Astrocyte (in vitro differentiated cells and primary cell): Measurements from ENCODE around the gene PALLD. TPM values are rescaled to one million over a fixed set of nuclear protein-coding genes. Genes with fewer than 3 reads are reported as not detected.
"Not testable (repeated sequence)": the region's sequence is repeated elsewhere in the genome, so short reads cannot be mapped to it uniquely, and the experiment has no call there.

Source experiments
- DNase-seq: peaks from one replicate; pipeline ENCODE4 v3.0.0-alpha.2; 2010; ENCODE audit warnings: low read depth
- FAIRE-seq: peaks from 2 replicates; lab custom pipeline; 2011; peaks lifted over from hg19 to GRCh38; lab: Jason Lieb, UNC
- H2AFZ ChIP-seq: 2 replicates; pipeline ENCODE4 v1.6.0; 2012; ENCODE audit warnings: low read depth, low read length, inconsistent platforms
- H3K27ac ChIP-seq: 2 replicates; pipeline ENCODE4 v1.5.1; 2011; ENCODE audit warnings: low read depth, low read length, inconsistent platforms
- H3K27me3 ChIP-seq: 2 replicates; pipeline ENCODE4 v1.6.0; 2011; ENCODE audit warnings: low read length, inconsistent platforms; ENCODE audit not compliant: insufficient read depth
- H3K36me3 ChIP-seq: 2 replicates; pipeline ENCODE4 v1.5.1; 2011; ENCODE audit warnings: low read length, inconsistent platforms; ENCODE audit not compliant: insufficient read depth
- H3K4me1 ChIP-seq: 2 replicates; pipeline ENCODE4 v1.5.1; 2011; ENCODE audit warnings: low read length, inconsistent platforms; ENCODE audit not compliant: insufficient read depth
- H3K4me2 ChIP-seq: 2 replicates; pipeline ENCODE4 v1.6.0; 2012; ENCODE audit warnings: low read length, inconsistent platforms
- H3K4me3 ChIP-seq: 2 replicates; pipeline ENCODE4 v1.5.1; 2011; ENCODE audit warnings: low read depth, mild to moderate bottlenecking, low read length, inconsistent platforms; ENCODE audit not compliant: insufficient read depth
- H3K79me2 ChIP-seq: 2 replicates; pipeline ENCODE4 v1.6.0; 2012; ENCODE audit warnings: mild to moderate bottlenecking, low read length, inconsistent platforms; ENCODE audit not compliant: insufficient read depth
- H3K9ac ChIP-seq: 2 replicates; pipeline ENCODE4 v1.6.0; 2012; ENCODE audit warnings: mild to moderate bottlenecking, low read length, inconsistent platforms
- H3K9me3 ChIP-seq: 2 replicates; pipeline ENCODE4 v1.5.1; 2012; ENCODE audit warnings: low read depth, mild to moderate bottlenecking, low read length, inconsistent platforms; ENCODE audit not compliant: insufficient read depth
- H4K20me1 ChIP-seq: 2 replicates; pipeline ENCODE4 v1.6.0; 2012; ENCODE audit warnings: low read length, inconsistent platforms; ENCODE audit not compliant: insufficient read depth
- H3K27ac Mint-ChIP-seq: one replicate; pipeline ENCODE4 v1.8.0; 2021; ENCODE audit warnings: mild to moderate bottlenecking, mixed read lengths; ENCODE audit not compliant: unreplicated experiment
- H3K27me3 Mint-ChIP-seq: one replicate; pipeline ENCODE4 v1.8.0; 2021; ENCODE audit warnings: low read depth, mixed read lengths; ENCODE audit not compliant: unreplicated experiment
- H3K36me3 Mint-ChIP-seq: one replicate; pipeline ENCODE4 v1.8.0; 2021; ENCODE audit warnings: low read depth, mixed read lengths; ENCODE audit not compliant: unreplicated experiment
- H3K4me1 Mint-ChIP-seq: one replicate; pipeline ENCODE4 v1.8.0; 2021; ENCODE audit warnings: low read depth, mixed read lengths; ENCODE audit not compliant: unreplicated experiment
- H3K4me3 Mint-ChIP-seq: one replicate; pipeline ENCODE4 v1.8.0; 2021; ENCODE audit warnings: mild to moderate bottlenecking, moderate library complexity, mixed read lengths; ENCODE audit not compliant: unreplicated experiment
- H3K9me3 Mint-ChIP-seq: one replicate; pipeline ENCODE4 v1.8.0; 2021; ENCODE audit warnings: mild to moderate bottlenecking, mixed read lengths; ENCODE audit not compliant: unreplicated experiment
- CTCF ChIP-seq: IDR thresholded peaks from 2 replicates; pipeline ENCODE4 v1.5.1; 2011; ENCODE audit warnings: low read depth, mild to moderate bottlenecking, inconsistent platforms, low read length, moderate library complexity; ENCODE audit not compliant: insufficient read depth
- EZH2 ChIP-seq: IDR thresholded peaks from 2 replicates; pipeline ENCODE4 v1.6.1; 2012; ENCODE audit warnings: mild to moderate bottlenecking, low read length, inconsistent platforms; ENCODE audit not compliant: insufficient read depth
- total RNA-seq: library from RNA; stranded (reverse); gene quantifications from 2 replicates; pipeline ENCODE4 v1.2.1, GENCODE V29; 2021

Gene PALLD
- total RNA-seq, 1 donor from 2014 or later = 498 TPM

DNA sequence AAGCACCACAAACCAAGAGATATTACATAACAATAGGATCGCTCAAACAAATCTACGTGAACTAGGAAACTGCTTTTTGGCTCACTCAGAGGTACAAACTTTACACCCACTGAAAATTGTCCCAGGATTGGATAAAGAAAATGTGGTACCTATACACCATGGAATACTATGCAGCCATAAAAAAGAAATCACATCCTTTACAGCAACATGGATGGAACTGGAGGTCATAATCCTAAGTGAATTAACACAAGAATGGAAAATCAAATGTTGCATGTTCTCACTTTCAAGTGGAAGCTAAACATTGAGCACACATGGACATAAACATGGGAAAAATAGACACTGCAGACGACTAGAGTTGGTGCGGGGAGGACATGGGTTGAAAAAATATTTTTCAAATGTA lies 305.4 kb downstream of the PALLD start:
- Histone ChIP-seq H3K27ac (no peak overlapping the region), H3K4me2 (no peak overlapping the region), H3K4me3 (no peak overlapping the region), H2AFZ (no peak overlapping the region), H3K27me3 (no peaks in the 10 kb centered on the region), H3K9me3 (no peaks in the 10 kb centered on the region), H3K9ac (no peak overlapping the region), H3K4me1 (peaks cover 28% of the 10 kb centered on the region), H4K20me1 (no peaks in the 10 kb centered on the region), H3K79me2 (peaks cover 32% of the 10 kb centered on the region), H3K36me3 (no peaks in the 10 kb centered on the region)
- no peak overlapping the region for H3K4me3 Mint-ChIP-seq
- H3K27me3 Mint-ChIP-seq = no peaks in the 10 kb centered on the region
- H3K36me3 Mint-ChIP-seq = peaks cover 22% of the 10 kb centered on the region
- H3K27ac Mint-ChIP-seq = no peak overlapping the region
- FAIRE-seq (no peak), DNase-seq (no peak)
- H3K4me1 Mint-ChIP-seq = peaks cover 66% of the 10 kb centered on the region
- TF ChIP-seq CTCF (no peak), EZH2 (no peak)
- H3K9me3 Mint-ChIP-seq = peaks cover 4% of the 10 kb centered on the region

- not testable (repeated sequence) for DNase-seq, H3K27me3 ChIP-seq, H3K36me3 ChIP-seq, H3K27me3 Mint-ChIP-seq, H3K4me3 ChIP-seq, FAIRE-seq, H3K4me2 ChIP-seq, H2AFZ ChIP-seq, H3K4me3 Mint-ChIP-seq, H3K9me3 ChIP-seq, H4K20me1 ChIP-seq, H3K9me3 Mint-ChIP-seq
- H3K27ac ChIP-seq = peak overlapping the region; percentile 90
- peaks cover 32% of the 10 kb centered on the region for H3K79me2 ChIP-seq
- Mint-ChIP-seq H3K27ac (peak overlapping the region; percentile 89), H3K4me1 (peaks cover 59% of the 10 kb centered on the region), H3K36me3 (peaks cover 23% of the 10 kb centered on the region)
- H3K4me1 ChIP-seq = peaks cover 20% of the 10 kb centered on the region
- H3K9ac ChIP-seq = peak overlapping the region; percentile 70
Observed at GRCh38 chr4:168803052-168803451, 306.2 kb downstream of the PALLD start.

GRCh38 chr4:168803732-168804131 lies 306.9 kb downstream of the PALLD start:
- H3K9me3 Mint-ChIP-seq = peaks cover 4% of the 10 kb centered on the region
- Histone ChIP-seq H2AFZ (peak overlapping the region; percentile 16), H3K27ac (peak overlapping the region; percentile 90), H3K9me3 (no peaks in the 10 kb centered on the region), H3K27me3 (no peaks in the 10 kb centered on the region), H3K36me3 (no peaks in the 10 kb centered on the region), H3K4me3 (no peak overlapping the region), H3K79me2 (peaks cover 32% of the 10 kb centered on the region), H3K4me1 (peaks cover 18% of the 10 kb centered on the region), H3K4me2 (peak overlapping the region; percentile 55), H4K20me1 (no peaks in the 10 kb centered on the region), H3K9ac (peak overlapping the region; percentile 70)
- FAIRE-seq (peak; percentile 43), DNase-seq (peak; percentile 94)
- peak overlapping the region; percentile 89 for H3K27ac Mint-ChIP-seq
- no peaks in the 10 kb centered on the region for H3K27me3 Mint-ChIP-seq
- H3K4me1 Mint-ChIP-seq = peaks cover 57% of the 10 kb centered on the region
- H3K36me3 Mint-ChIP-seq = peaks cover 28% of the 10 kb centered on the region
- H3K4me3 Mint-ChIP-seq = peak overlapping the region; percentile 14
- TF ChIP-seq EZH2 (no peak), CTCF (no peak)
